ENCODE results near the gene LAS1L.

DNA sequence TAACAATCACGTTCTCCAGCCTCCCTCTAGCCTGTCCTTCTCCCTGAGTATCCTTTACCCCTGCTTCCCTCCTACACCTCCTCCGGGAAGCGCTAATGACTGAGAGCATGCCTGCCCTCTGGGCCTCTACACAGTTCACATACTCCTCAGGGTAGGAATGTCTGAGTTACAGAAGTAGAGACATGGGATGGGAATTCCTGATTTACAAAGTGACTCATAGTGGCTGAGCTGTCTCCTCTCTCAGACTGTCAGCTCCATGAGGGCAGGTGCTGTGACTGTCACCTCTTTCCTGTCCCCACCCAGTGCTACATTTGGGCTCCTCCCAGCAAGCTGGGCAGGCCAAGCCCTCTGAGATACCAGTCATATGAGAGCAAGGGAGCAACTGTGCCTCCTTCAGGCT, 2.6 kb downstream of the LAS1L start:
- TF ChIP-seq, protein P1, sequence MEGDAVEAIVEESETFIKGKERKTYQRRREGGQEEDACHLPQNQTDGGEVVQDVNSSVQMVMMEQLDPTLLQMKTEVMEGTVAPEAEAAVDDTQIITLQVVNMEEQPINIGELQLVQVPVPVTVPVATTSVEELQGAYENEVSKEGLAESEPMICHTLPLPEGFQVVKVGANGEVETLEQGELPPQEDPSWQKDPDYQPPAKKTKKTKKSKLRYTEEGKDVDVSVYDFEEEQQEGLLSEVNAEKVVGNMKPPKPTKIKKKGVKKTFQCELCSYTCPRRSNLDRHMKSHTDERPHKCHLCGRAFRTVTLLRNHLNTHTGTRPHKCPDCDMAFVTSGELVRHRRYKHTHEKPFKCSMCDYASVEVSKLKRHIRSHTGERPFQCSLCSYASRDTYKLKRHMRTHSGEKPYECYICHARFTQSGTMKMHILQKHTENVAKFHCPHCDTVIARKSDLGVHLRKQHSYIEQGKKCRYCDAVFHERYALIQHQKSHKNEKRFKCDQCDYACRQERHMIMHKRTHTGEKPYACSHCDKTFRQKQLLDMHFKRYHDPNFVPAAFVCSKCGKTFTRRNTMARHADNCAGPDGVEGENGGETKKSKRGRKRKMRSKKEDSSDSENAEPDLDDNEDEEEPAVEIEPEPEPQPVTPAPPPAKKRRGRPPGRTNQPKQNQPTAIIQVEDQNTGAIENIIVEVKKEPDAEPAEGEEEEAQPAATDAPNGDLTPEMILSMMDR (IDR thresholded peaks at IDR 0.05): no peak
- no peak for TF ChIP-seq EZH2 (IDR thresholded peaks at IDR 0.05; ENCODE audit: borderline replicate concordance, insufficient read depth, low read depth, low read length, poor library complexity, severe bottlenecking)

Measured in B cell (primary cell).